Endothelial cell of umbilical vein (primary cell): ENCODE data around the gene AGFG1.

Experiments
- EZH2 ChIP-seq: IDR thresholded peaks from 2 replicates; pipeline ENCODE4 v1.6.1; 2012; ENCODE audit warnings: borderline replicate concordance, low read depth, mild to moderate bottlenecking, moderate library complexity, low read length, inconsistent platforms; ENCODE audit not compliant: severe bottlenecking
- FOS ChIP-seq: IDR thresholded peaks from 2 replicates; pipeline ENCODE4 v1.6.1; 2011; ENCODE audit warnings: mild to moderate bottlenecking, low read length, moderate library complexity, borderline replicate concordance; ENCODE audit not compliant: insufficient read depth
- GATA2 ChIP-seq: IDR thresholded peaks from 2 replicates; pipeline ENCODE4 v1.7.0; 2011; ENCODE audit warnings: low read depth, mild to moderate bottlenecking, moderate library complexity, mixed read lengths, low read length; ENCODE audit not compliant: insufficient read length, insufficient read depth
- JUN ChIP-seq: IDR thresholded peaks from 2 replicates; pipeline ENCODE4 v1.6.1; 2011; ENCODE audit warnings: borderline replicate concordance, low read depth; ENCODE audit not compliant: insufficient read length, insufficient read depth
- POLR2A ChIP-seq: IDR thresholded peaks from 2 replicates; pipeline ENCODE4 v1.6.1; 2012; ENCODE audit warnings: low read depth, mild to moderate bottlenecking, control low read depth, low read length
- POLR2AphosphoS5 ChIP-seq: IDR thresholded peaks from 2 replicates; pipeline ENCODE4 v1.6.1; 2012; ENCODE audit warnings: low read depth, mild to moderate bottlenecking, control low read depth, low read length, moderate library complexity; ENCODE audit not compliant: insufficient read depth
- TF ChIP-seq, protein P1 (sequence below), 2 donors: IDR thresholded peaks; 1 replicate in 1 of 2; 2 replicates in 1 of 2; pipeline ENCODE4 v1.5.1; 2011; ENCODE audit warnings: low read length in 2 of 2, mild to moderate bottlenecking in 2 of 2, moderate library complexity in 2 of 2, control low read depth in 1 of 2, inconsistent platforms in 1 of 2, low read depth in 1 of 2; ENCODE audit not compliant: insufficient read depth in 1 of 2; ENCODE audit errors: extremely low read depth in 1 of 2
- TF ChIP-seq, protein P2 (sequence below): IDR thresholded peaks from 2 replicates; pipeline ENCODE4 v1.6.1; 2011; ENCODE audit not compliant: insufficient read depth, insufficient read length

GRCh38 chr2:227460833-227461232, 11.1 kb upstream of the AGFG1 start:
- TF ChIP-seq POLR2A, result no peak
- TF ChIP-seq, protein P1, sequence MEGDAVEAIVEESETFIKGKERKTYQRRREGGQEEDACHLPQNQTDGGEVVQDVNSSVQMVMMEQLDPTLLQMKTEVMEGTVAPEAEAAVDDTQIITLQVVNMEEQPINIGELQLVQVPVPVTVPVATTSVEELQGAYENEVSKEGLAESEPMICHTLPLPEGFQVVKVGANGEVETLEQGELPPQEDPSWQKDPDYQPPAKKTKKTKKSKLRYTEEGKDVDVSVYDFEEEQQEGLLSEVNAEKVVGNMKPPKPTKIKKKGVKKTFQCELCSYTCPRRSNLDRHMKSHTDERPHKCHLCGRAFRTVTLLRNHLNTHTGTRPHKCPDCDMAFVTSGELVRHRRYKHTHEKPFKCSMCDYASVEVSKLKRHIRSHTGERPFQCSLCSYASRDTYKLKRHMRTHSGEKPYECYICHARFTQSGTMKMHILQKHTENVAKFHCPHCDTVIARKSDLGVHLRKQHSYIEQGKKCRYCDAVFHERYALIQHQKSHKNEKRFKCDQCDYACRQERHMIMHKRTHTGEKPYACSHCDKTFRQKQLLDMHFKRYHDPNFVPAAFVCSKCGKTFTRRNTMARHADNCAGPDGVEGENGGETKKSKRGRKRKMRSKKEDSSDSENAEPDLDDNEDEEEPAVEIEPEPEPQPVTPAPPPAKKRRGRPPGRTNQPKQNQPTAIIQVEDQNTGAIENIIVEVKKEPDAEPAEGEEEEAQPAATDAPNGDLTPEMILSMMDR (IDR thresholded peaks at IDR 0.05; ENCODE audit: extremely low read depth in 1 of 2, insufficient read depth in 1 of 2, low read depth in 1 of 2, low read length in 2 of 2), result no peak
- TF ChIP-seq JUN, result no peak
- no peak for TF ChIP-seq POLR2AphosphoS5
- TF ChIP-seq EZH2, result no peak
- no peak for TF ChIP-seq FOS
- TF ChIP-seq, protein P2, sequence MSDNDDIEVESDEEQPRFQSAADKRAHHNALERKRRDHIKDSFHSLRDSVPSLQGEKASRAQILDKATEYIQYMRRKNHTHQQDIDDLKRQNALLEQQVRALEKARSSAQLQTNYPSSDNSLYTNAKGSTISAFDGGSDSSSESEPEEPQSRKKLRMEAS, result no peak
- no peak for TF ChIP-seq GATA2
